ENCODE data around the gene DNAJC22. TPM values are rescaled to one million over a fixed set of nuclear protein-coding genes. Genes with fewer than 3 reads are reported as not detected.
A peak's percentile ranks its signal among the peaks of the same experiment; 100 is the strongest.

DNAJC22 gene
- polyA plus RNA-seq, 1 donor: 50.0 TPM

GRCh38 chr12:49338830-49339463 lies 7.7 kb upstream of the DNAJC22 start:
- H3K36me3 ChIP-seq (ENCODE audit: control insufficient read depth, insufficient read depth, low read length): no peaks in the 10 kb centered on the region
- H3K4me1 ChIP-seq (ENCODE audit: control insufficient read depth, insufficient read depth, low read length): peaks cover 34% of the 10 kb centered on the region
- no peak overlapping the region for H3K27ac ChIP-seq (ENCODE audit: low read length)
- H3K9me3 ChIP-seq (ENCODE audit: control insufficient read depth, low read depth, low read length): peaks cover 17% of the 10 kb centered on the region
- H3K27me3 ChIP-seq (ENCODE audit: control insufficient read depth, insufficient read depth, low read length): peaks cover 100% of the 10 kb centered on the region
- H3K4me3 ChIP-seq (ENCODE audit: low read length): no peak overlapping the region
- no CpG with 5 or more reads among the region's 6 CpGs for WGBS (ENCODE audit: insufficient coverage, low lambda C conversion rate)
- no peak for DNase-seq

- Histone ChIP-seq H3K4me1 (ENCODE audit: control insufficient read depth, insufficient read depth, low read length) (peaks cover 36% of the 10 kb centered on the region), H3K36me3 (ENCODE audit: control insufficient read depth, insufficient read depth, low read length) (no peaks in the 10 kb centered on the region), H3K4me3 (ENCODE audit: low read length) (no peak overlapping the region), H3K27me3 (ENCODE audit: control insufficient read depth, insufficient read depth, low read length) (peaks cover 100% of the 10 kb centered on the region), H3K27ac (ENCODE audit: low read length) (no peak overlapping the region), H3K9me3 (ENCODE audit: control insufficient read depth, low read depth, low read length) (peaks cover 17% of the 10 kb centered on the region)
- WGBS (ENCODE audit: insufficient coverage, low lambda C conversion rate): no CpG with 5 or more reads among the region's 5 CpGs
- DNase-seq: peak in 1 of 2 donors; percentile 79
Observed at GRCh38 chr12:49339464-49339861, 7.2 kb upstream of the DNAJC22 start.

GRCh38 chr12:49340095-49340870 lies 6.4 kb upstream of the DNAJC22 start:
- no CpG with 5 or more reads among the region's 6 CpGs for WGBS (ENCODE audit: insufficient coverage, low lambda C conversion rate)
- DNase-seq: no peak

GRCh38 chr12:49340971-49341776 lies 5.5 kb upstream of the DNAJC22 start:
- Histone ChIP-seq H3K27me3 (ENCODE audit: control insufficient read depth, insufficient read depth, low read length) (peaks cover 99% of the 10 kb centered on the region), H3K4me1 (ENCODE audit: control insufficient read depth, insufficient read depth, low read length) (peaks cover 47% of the 10 kb centered on the region), H3K36me3 (ENCODE audit: control insufficient read depth, insufficient read depth, low read length) (no peaks in the 10 kb centered on the region), H3K27ac (ENCODE audit: low read length) (no peak overlapping the region), H3K9me3 (ENCODE audit: control insufficient read depth, low read depth, low read length) (peaks cover 25% of the 10 kb centered on the region), H3K4me3 (ENCODE audit: low read length) (no peak overlapping the region)
- 20% methylated on average over 1 of the region's 14 CpGs for WGBS (ENCODE audit: insufficient coverage, low lambda C conversion rate)
- peak in 1 of 2 donors; percentile 15 for DNase-seq

More at GRCh38 chr12:49340095-49340870, 6.4 kb upstream of the DNAJC22 start:
- Histone ChIP-seq H3K27ac (ENCODE audit: low read length) (no peak overlapping the region), H3K27me3 (ENCODE audit: control insufficient read depth, insufficient read depth, low read length) (peaks cover 99% of the 10 kb centered on the region), H3K4me3 (ENCODE audit: low read length) (no peak overlapping the region), H3K36me3 (ENCODE audit: control insufficient read depth, insufficient read depth, low read length) (no peaks in the 10 kb centered on the region), H3K9me3 (ENCODE audit: control insufficient read depth, low read depth, low read length) (peaks cover 22% of the 10 kb centered on the region), H3K4me1 (ENCODE audit: control insufficient read depth, insufficient read depth, low read length) (peaks cover 40% of the 10 kb centered on the region)

- no CpG with 5 or more reads among the region's 21 CpGs for WGBS (ENCODE audit: insufficient coverage, low lambda C conversion rate)
- Histone ChIP-seq H3K4me1 (ENCODE audit: control insufficient read depth, insufficient read depth, low read length) (peaks cover 50% of the 10 kb centered on the region), H3K4me3 (ENCODE audit: low read length) (no peak overlapping the region), H3K9me3 (ENCODE audit: control insufficient read depth, low read depth, low read length) (peaks cover 24% of the 10 kb centered on the region), H3K36me3 (ENCODE audit: control insufficient read depth, insufficient read depth, low read length) (no peaks in the 10 kb centered on the region), H3K27ac (ENCODE audit: low read length) (no peak overlapping the region), H3K27me3 (ENCODE audit: control insufficient read depth, insufficient read depth, low read length) (peaks cover 99% of the 10 kb centered on the region)
- no peak for DNase-seq
Observed at GRCh38 chr12:49341777-49342065, 5.0 kb upstream of the DNAJC22 start.

- H3K4me3 ChIP-seq (ENCODE audit: low read length): peak overlapping the region; percentile 19
- H3K4me1 ChIP-seq (ENCODE audit: control insufficient read depth, insufficient read depth, low read length): peaks cover 51% of the 10 kb centered on the region
- H3K27ac ChIP-seq (ENCODE audit: low read length): no peak overlapping the region
- peak; percentile 68 to 71 for DNase-seq
- H3K9me3 ChIP-seq (ENCODE audit: control insufficient read depth, low read depth, low read length): peaks cover 22% of the 10 kb centered on the region
- peaks cover 99% of the 10 kb centered on the region for H3K27me3 ChIP-seq (ENCODE audit: control insufficient read depth, insufficient read depth, low read length)
- no peaks in the 10 kb centered on the region for H3K36me3 ChIP-seq (ENCODE audit: control insufficient read depth, insufficient read depth, low read length)
- WGBS (ENCODE audit: insufficient coverage, low lambda C conversion rate): no CpG with 5 or more reads among the region's 58 CpGs
Observed at GRCh38 chr12:49342066-49342913, 4.4 kb upstream of the DNAJC22 start.

GRCh38 chr12:49342914-49343731 lies 3.6 kb upstream of the DNAJC22 start:
- Histone ChIP-seq H3K4me3 (ENCODE audit: low read length) (peak overlapping the region; percentile 19), H3K27me3 (ENCODE audit: control insufficient read depth, insufficient read depth, low read length) (peaks cover 99% of the 10 kb centered on the region), H3K36me3 (ENCODE audit: control insufficient read depth, insufficient read depth, low read length) (no peaks in the 10 kb centered on the region), H3K9me3 (ENCODE audit: control insufficient read depth, low read depth, low read length) (peaks cover 22% of the 10 kb centered on the region), H3K27ac (ENCODE audit: low read length) (no peak overlapping the region), H3K4me1 (ENCODE audit: control insufficient read depth, insufficient read depth, low read length) (peaks cover 55% of the 10 kb centered on the region)
- WGBS (ENCODE audit: insufficient coverage, low lambda C conversion rate): no CpG with 5 or more reads among the region's 33 CpGs
- DNase-seq: peak in 1 of 2 donors; percentile 9

- peaks cover 22% of the 10 kb centered on the region for H3K9me3 ChIP-seq (ENCODE audit: control insufficient read depth, low read depth, low read length)
- H3K27me3 ChIP-seq (ENCODE audit: control insufficient read depth, insufficient read depth, low read length): peaks cover 86% of the 10 kb centered on the region
- H3K27ac ChIP-seq (ENCODE audit: low read length): no peak overlapping the region
- no CpG with 5 or more reads among the region's 15 CpGs for WGBS (ENCODE audit: insufficient coverage, low lambda C conversion rate)
- no peak overlapping the region for H3K4me3 ChIP-seq (ENCODE audit: low read length)
- no peak for DNase-seq
- no peaks in the 10 kb centered on the region for H3K36me3 ChIP-seq (ENCODE audit: control insufficient read depth, insufficient read depth, low read length)
- peaks cover 62% of the 10 kb centered on the region for H3K4me1 ChIP-seq (ENCODE audit: control insufficient read depth, insufficient read depth, low read length)
Observed at GRCh38 chr12:49344486-49345050, 2.1 kb upstream of the DNAJC22 start.

Data from large intestine (tissue), 3 donors.